Osteoblast (primary cell): ENCODE results near the gene ANK3. TPM values are rescaled to one million over a fixed set of nuclear protein-coding genes. Genes with fewer than 3 reads are reported as not detected.

Source experiments
- DNase-seq: peaks from one replicate; pipeline ENCODE4 v3.0.0; 2011; ENCODE audit warnings: low spot score, mixed read lengths; ENCODE audit not compliant: insufficient read length; ENCODE audit errors: missing footprints
- H2AFZ ChIP-seq: 2 replicates; pipeline ENCODE4 v1.6.0; 2011; ENCODE audit warnings: mild to moderate bottlenecking, low read length
- H3K27ac ChIP-seq: 2 replicates; pipeline ENCODE4 v1.5.1; 2011; ENCODE audit warnings: mild to moderate bottlenecking, low read depth, low read length, moderate library complexity
- H3K27me3 ChIP-seq: 2 replicates; pipeline ENCODE4 v1.6.0; 2012; ENCODE audit warnings: mild to moderate bottlenecking, control low read depth, inconsistent platforms, low read length, moderate library complexity; ENCODE audit not compliant: insufficient read depth
- H3K36me3 ChIP-seq: 2 replicates; pipeline ENCODE4 v1.5.1; 2011; ENCODE audit warnings: mild to moderate bottlenecking, low read length, control low read depth, moderate library complexity; ENCODE audit not compliant: insufficient read depth
- H3K4me1 ChIP-seq: 2 replicates; pipeline ENCODE4 v1.5.1; 2011; ENCODE audit warnings: mild to moderate bottlenecking, low read length, control low read depth, moderate library complexity; ENCODE audit not compliant: insufficient read depth
- H3K4me2 ChIP-seq: 2 replicates; pipeline ENCODE4 v1.6.0; 2011; ENCODE audit warnings: mild to moderate bottlenecking, low read length; ENCODE audit not compliant: insufficient read depth
- H3K4me3 ChIP-seq: fragments of 200-600 bp; sonication (generic); 3 replicates; pipeline ENCODE4 v1.5.1; 2012; ENCODE audit warnings: mild to moderate bottlenecking, low read length, inconsistent platforms; ENCODE audit not compliant: insufficient read depth
- H3K79me2 ChIP-seq: 2 replicates; pipeline ENCODE4 v1.6.0; 2012; ENCODE audit warnings: mild to moderate bottlenecking, low read length, control low read depth, inconsistent platforms; ENCODE audit not compliant: insufficient read depth
- H3K9me3 ChIP-seq: 2 replicates; pipeline ENCODE4 v1.5.1; 2011; ENCODE audit warnings: low read depth, low read length, control low read depth
- H4K20me1 ChIP-seq: 2 replicates; pipeline ENCODE4 v1.6.0; 2012; ENCODE audit warnings: mild to moderate bottlenecking, low read length, control low read depth; ENCODE audit not compliant: insufficient read depth
- total RNA-seq: library from RNA; depleted of rRNA; stranded (reverse); fragments of >200 nt; gene quantifications from 2 replicates; pipeline ENCODE4 v1.2.3, GENCODE V29; 2012
- TF ChIP-seq, protein P1 (sequence below): IDR thresholded peaks from 2 replicates; pipeline ENCODE4 v1.5.1; 2011; ENCODE audit warnings: mild to moderate bottlenecking, low read depth, low read length, moderate library complexity; ENCODE audit errors: extremely low read depth

ANK3 gene
- total RNA-seq, 1 donor: 44.5 TPM

DNA sequence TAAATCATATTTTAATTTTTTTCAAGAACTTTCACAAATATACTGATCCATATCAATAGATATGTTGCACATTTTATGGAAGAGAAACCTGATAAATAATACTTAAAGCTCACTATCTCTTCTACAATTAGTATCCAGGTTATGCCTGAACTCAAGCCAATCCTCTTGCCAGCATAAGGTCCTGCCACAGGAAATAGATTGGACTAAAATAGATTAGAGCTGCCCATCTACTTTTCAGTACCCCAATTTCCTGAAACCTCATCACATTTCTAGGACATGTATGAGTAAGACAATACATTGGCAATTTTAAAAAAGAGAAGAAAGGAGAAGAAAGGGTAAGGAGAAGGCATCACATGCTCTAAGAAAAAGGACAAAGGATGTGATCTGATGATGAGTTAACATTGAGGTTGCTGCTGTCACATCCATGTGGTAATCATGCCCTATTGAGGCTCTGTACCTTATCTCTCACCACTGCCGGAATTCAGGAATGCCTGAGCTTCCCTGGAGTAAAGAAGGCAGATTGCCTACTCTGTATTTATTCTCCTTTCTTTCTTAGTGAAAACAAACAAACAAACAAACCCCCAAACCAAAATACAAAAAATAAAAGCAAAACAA lies 199.7 kb downstream of the ANK3 start:
- no peak overlapping the region for H3K4me2 ChIP-seq
- H3K79me2 ChIP-seq: no peaks in the 10 kb centered on the region
- H3K27ac ChIP-seq: no peak overlapping the region
- H2AFZ ChIP-seq: no peak overlapping the region
- no peak overlapping the region for H3K4me3 ChIP-seq
- no peaks in the 10 kb centered on the region for H3K4me1 ChIP-seq
- no peaks in the 10 kb centered on the region for H3K27me3 ChIP-seq
- no peaks in the 10 kb centered on the region for H4K20me1 ChIP-seq
- no peaks in the 10 kb centered on the region for H3K36me3 ChIP-seq
- no peaks in the 10 kb centered on the region for H3K9me3 ChIP-seq
- TF ChIP-seq, protein P1, sequence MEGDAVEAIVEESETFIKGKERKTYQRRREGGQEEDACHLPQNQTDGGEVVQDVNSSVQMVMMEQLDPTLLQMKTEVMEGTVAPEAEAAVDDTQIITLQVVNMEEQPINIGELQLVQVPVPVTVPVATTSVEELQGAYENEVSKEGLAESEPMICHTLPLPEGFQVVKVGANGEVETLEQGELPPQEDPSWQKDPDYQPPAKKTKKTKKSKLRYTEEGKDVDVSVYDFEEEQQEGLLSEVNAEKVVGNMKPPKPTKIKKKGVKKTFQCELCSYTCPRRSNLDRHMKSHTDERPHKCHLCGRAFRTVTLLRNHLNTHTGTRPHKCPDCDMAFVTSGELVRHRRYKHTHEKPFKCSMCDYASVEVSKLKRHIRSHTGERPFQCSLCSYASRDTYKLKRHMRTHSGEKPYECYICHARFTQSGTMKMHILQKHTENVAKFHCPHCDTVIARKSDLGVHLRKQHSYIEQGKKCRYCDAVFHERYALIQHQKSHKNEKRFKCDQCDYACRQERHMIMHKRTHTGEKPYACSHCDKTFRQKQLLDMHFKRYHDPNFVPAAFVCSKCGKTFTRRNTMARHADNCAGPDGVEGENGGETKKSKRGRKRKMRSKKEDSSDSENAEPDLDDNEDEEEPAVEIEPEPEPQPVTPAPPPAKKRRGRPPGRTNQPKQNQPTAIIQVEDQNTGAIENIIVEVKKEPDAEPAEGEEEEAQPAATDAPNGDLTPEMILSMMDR: no peak
- no peak for DNase-seq

DNA sequence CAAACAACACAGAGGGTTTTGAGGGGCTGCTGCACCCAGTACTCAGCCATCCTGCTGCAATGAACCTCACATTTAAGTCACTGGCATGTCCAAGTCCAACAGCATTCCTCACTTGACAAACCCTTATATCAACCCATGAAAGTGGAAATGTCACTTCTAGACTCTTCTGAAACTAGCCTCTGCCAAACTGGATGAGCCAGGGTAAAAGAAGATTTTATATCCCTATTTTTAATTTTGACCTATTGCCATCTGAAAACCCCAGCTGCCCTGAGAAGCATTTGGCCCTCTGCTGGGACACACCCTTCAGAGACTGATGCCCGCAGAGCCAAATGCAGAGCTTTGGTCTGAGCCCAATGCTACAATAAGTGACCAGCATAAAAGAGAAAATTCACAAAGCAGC lies 201.1 kb downstream of the ANK3 start:
- no peaks in the 10 kb centered on the region for H3K79me2 ChIP-seq
- H3K27me3 ChIP-seq: no peaks in the 10 kb centered on the region
- no peak overlapping the region for H3K4me3 ChIP-seq
- no peak for DNase-seq
- no peak overlapping the region for H3K27ac ChIP-seq
- TF ChIP-seq, protein P1: no peak
- H3K4me2 ChIP-seq: no peak overlapping the region
- H3K9me3 ChIP-seq: no peaks in the 10 kb centered on the region
- no peaks in the 10 kb centered on the region for H4K20me1 ChIP-seq
- H3K36me3 ChIP-seq: no peaks in the 10 kb centered on the region
- H2AFZ ChIP-seq: no peak overlapping the region
- no peaks in the 10 kb centered on the region for H3K4me1 ChIP-seq

DNA sequence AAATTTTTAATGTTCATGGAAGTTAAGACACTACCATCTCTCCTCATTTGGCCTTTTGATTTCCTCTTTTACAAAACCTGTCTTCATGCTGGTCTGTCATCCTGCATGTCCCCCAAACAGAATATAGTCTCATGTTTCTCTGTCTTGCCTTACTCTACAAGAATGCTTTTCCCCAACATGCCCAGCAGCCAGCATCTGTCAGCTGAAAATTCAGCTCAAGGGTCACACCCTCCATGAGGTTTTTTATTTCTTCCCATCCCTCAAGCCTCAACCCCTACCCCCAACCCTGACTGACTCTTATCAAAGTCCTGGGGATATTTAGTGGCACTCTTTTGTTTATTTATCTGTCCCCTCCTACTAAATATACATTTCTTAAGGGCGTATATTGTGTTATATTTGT lies 202.0 kb downstream of the ANK3 start:
- Histone ChIP-seq H3K36me3 (no peaks in the 10 kb centered on the region), H3K79me2 (no peaks in the 10 kb centered on the region), H3K27ac (no peak overlapping the region), H2AFZ (no peak overlapping the region), H3K9me3 (no peaks in the 10 kb centered on the region), H3K4me3 (no peak overlapping the region), H3K27me3 (no peaks in the 10 kb centered on the region), H3K4me1 (peaks cover 4% of the 10 kb centered on the region), H4K20me1 (no peaks in the 10 kb centered on the region), H3K4me2 (no peak overlapping the region)
- TF ChIP-seq, protein P1: no peak
- DNase-seq: no peak

DNA sequence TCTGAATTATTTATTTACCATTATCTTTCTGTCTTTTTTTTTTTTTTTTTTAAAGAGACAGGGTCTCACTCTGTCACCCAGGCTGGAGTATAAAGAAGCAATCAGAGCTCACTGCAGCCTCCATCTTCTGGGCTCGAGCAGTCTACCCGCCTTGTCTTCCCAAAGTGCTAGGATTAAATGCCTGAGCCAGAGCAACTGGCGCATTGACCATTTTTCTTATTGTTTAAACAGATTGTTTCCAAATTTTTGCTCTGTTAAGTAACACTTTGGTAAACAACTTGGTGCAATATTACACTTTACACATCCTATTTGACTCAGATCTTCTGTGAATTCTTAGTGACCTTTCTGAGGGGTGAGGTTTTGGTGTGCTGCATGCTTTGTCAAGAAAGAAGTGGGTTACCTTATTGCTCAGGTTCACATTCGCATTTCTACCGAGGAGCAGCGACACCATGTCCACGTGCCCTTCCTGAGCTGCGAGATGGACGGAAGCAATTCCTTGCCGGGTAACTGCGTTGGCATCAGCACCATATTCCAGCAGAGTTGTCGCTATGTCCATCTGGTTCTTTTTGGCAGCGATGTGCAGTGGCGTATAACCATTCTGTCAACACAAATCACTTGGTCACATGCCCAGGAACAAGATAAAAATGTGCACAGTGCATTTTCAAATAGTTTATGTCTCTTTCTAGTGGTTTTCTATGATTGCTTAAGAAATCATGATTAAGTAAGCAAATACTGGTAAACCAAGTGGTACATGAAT lies 203.2 kb downstream of the ANK3 start:
- Histone ChIP-seq H3K27me3 (no peaks in the 10 kb centered on the region), H3K4me2 (no peak overlapping the region), H3K4me3 (no peak overlapping the region), H4K20me1 (no peaks in the 10 kb centered on the region), H3K4me1 (peaks cover 8% of the 10 kb centered on the region), H3K9me3 (no peaks in the 10 kb centered on the region), H3K36me3 (no peaks in the 10 kb centered on the region), H3K27ac (no peak overlapping the region), H2AFZ (no peak overlapping the region), H3K79me2 (no peaks in the 10 kb centered on the region)
- TF ChIP-seq, protein P1: no peak
- no peak for DNase-seq
